ENCODE measurements around the gene KLHL21.

DNA sequence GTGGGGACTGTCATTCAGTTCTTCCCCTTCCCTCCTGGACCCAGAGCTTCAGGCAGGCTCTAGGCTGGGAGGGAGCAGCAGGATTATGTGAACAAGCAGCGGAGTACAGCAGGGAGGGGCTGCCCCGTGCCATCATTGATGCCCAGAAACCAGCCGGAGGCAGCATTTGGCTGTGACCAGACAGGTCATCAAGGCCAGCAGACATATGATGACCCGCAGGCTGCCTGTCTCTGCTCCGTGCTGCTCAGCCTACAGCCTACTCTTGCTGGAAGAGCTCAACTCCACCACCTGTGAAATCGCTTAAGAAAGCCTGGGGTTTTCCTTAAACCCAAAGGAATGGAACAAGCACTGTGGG is 4.9 kb downstream of the KLHL21 start:
- TF ChIP-seq CTCF (IDR thresholded peaks at IDR 0.05) (no peak), CBX2 (IDR thresholded peaks at IDR 0.05; ENCODE audit: borderline replicate concordance, low read depth) (no peak), RCOR1 (IDR thresholded peaks at IDR 0.05; ENCODE audit: low read depth, low read length) (no peak), HDAC2 (IDR thresholded peaks at IDR 0.05) (no peak), POLR2A (IDR thresholded peaks at IDR 0.05; ENCODE audit: low read length) (no peak), SMC3 (IDR thresholded peaks at IDR 0.05) (no peak), RFX5 (IDR thresholded peaks at IDR 0.05) (no peak), CBX8 (IDR thresholded peaks at IDR 0.05) (no peak), POLR2AphosphoS2 (conservative IDR thresholded peaks at IDR 0.05; ENCODE audit: low read length) (no peak), MAX (IDR thresholded peaks at IDR 0.05) (no peak), MAZ (IDR thresholded peaks at IDR 0.05; ENCODE audit: borderline replicate concordance, low read depth, low read length) (no peak)
- TF ChIP-seq, protein P1, sequence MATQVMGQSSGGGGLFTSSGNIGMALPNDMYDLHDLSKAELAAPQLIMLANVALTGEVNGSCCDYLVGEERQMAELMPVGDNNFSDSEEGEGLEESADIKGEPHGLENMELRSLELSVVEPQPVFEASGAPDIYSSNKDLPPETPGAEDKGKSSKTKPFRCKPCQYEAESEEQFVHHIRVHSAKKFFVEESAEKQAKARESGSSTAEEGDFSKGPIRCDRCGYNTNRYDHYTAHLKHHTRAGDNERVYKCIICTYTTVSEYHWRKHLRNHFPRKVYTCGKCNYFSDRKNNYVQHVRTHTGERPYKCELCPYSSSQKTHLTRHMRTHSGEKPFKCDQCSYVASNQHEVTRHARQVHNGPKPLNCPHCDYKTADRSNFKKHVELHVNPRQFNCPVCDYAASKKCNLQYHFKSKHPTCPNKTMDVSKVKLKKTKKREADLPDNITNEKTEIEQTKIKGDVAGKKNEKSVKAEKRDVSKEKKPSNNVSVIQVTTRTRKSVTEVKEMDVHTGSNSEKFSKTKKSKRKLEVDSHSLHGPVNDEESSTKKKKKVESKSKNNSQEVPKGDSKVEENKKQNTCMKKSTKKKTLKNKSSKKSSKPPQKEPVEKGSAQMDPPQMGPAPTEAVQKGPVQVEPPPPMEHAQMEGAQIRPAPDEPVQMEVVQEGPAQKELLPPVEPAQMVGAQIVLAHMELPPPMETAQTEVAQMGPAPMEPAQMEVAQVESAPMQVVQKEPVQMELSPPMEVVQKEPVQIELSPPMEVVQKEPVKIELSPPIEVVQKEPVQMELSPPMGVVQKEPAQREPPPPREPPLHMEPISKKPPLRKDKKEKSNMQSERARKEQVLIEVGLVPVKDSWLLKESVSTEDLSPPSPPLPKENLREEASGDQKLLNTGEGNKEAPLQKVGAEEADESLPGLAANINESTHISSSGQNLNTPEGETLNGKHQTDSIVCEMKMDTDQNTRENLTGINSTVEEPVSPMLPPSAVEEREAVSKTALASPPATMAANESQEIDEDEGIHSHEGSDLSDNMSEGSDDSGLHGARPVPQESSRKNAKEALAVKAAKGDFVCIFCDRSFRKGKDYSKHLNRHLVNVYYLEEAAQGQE (IDR thresholded peaks at IDR 0.05): no peak
- TF ChIP-seq, protein P2, sequence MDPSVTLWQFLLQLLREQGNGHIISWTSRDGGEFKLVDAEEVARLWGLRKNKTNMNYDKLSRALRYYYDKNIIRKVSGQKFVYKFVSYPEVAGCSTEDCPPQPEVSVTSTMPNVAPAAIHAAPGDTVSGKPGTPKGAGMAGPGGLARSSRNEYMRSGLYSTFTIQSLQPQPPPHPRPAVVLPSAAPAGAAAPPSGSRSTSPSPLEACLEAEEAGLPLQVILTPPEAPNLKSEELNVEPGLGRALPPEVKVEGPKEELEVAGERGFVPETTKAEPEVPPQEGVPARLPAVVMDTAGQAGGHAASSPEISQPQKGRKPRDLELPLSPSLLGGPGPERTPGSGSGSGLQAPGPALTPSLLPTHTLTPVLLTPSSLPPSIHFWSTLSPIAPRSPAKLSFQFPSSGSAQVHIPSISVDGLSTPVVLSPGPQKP (IDR thresholded peaks at IDR 0.05; ENCODE audit: low read depth, low read length): no peak

Data from A549 (cell line).